CD4-positive, alpha-beta T cell (primary cell): ENCODE data around the gene TCF3. TPM values are rescaled to one million over a fixed set of nuclear protein-coding genes. Genes with fewer than 3 reads are reported as not detected.

Source experiments
- ATAC-seq: fragments of 200-7000 bp; cut with Tn5 transposase; one replicate; pipeline ENCODE4 v1.10.0; 2022; ENCODE audit warnings: mild to moderate bottlenecking; ENCODE audit not compliant: poor library complexity
- CTCF ChIA-PET: fragments of 350-600 bp; sonication (Branson Sonifier 250); formaldehyde crosslinking; loops from one replicate; lab custom pipeline; 2021; ENCODE audit warnings: antibody characterized with exemption, inconsistent platforms; lab: Charles Lee
- POLR2A ChIA-PET: fragments of 350-600 bp; sonication (Branson Sonifier 250); formaldehyde crosslinking; loops from one replicate; lab custom pipeline; 2021; ENCODE audit warnings: antibody characterized with exemption, inconsistent platforms; lab: Charles Lee
- DNase-seq, 14 experiments: peaks; one replicate each; pipeline ENCODE4 v3.0.0-alpha.2; 2013 to 2020; ENCODE audit warnings: mixed read lengths in 2 of 14
- H3K27ac ChIP-seq, 2 donors: one replicate each; pipeline versions ENCODE4 v1.5.1 to v1.7.0; 2013; ENCODE audit warnings: low read length in 2 of 2, low read depth in 1 of 2, mild to moderate bottlenecking in 1 of 2
- H3K27me3 ChIP-seq, 2 experiments: 1 replicate in 1 of 2; 2 replicates in 1 of 2; pipeline versions ENCODE4 v1.6.1 to v1.7.0; 2013; ENCODE audit warnings: low read length in 2 of 2, control low read depth in 1 of 2, mild to moderate bottlenecking in 1 of 2, moderate library complexity in 1 of 2; ENCODE audit not compliant: insufficient read depth in 2 of 2, control insufficient read depth in 1 of 2
- H3K36me3 ChIP-seq: one replicate; pipeline ENCODE4 v1.6.1; 2013; ENCODE audit warnings: low read length, control low read depth; ENCODE audit not compliant: insufficient read depth
- H3K4me1 ChIP-seq: one replicate; pipeline ENCODE4 v1.6.1; 2013; ENCODE audit warnings: low read length, control low read depth; ENCODE audit not compliant: insufficient read depth
- H3K4me3 ChIP-seq: one replicate; pipeline ENCODE4 v1.5.1; 2013; ENCODE audit warnings: mild to moderate bottlenecking, low read length, moderate library complexity
- H3K9me3 ChIP-seq, 2 experiments: 1 replicate in 1 of 2; 2 replicates in 1 of 2; pipeline versions ENCODE4 v1.6.1 to v1.7.0; 2013; ENCODE audit warnings: low read length in 2 of 2, mild to moderate bottlenecking in 2 of 2, control low read depth in 1 of 2, moderate library complexity in 1 of 2; ENCODE audit not compliant: control insufficient read depth in 1 of 2, insufficient read depth in 1 of 2
- H3K27ac Mint-ChIP-seq: one replicate; pipeline ENCODE4 v1.8.0; 2020; ENCODE audit warnings: mixed read lengths
- H3K27me3 Mint-ChIP-seq: one replicate; pipeline ENCODE4 v1.8.0; 2021; ENCODE audit warnings: mixed read lengths
- H3K36me3 Mint-ChIP-seq: one replicate; pipeline ENCODE4 v1.8.0; 2021; ENCODE audit warnings: low read depth, mixed read lengths
- H3K4me1 Mint-ChIP-seq: one replicate; pipeline ENCODE4 v1.8.0; 2021; ENCODE audit warnings: low read depth, mixed read lengths
- H3K4me3 Mint-ChIP-seq: one replicate; pipeline ENCODE4 v1.8.0; 2020; ENCODE audit warnings: mild to moderate bottlenecking, mixed read lengths
- H3K9me3 Mint-ChIP-seq: one replicate; pipeline ENCODE4 v1.8.0; 2020; ENCODE audit warnings: mixed read lengths
- CTCF ChIP-seq: fragments of 200-600 bp; IDR thresholded peaks from one replicate; pipeline ENCODE4 v1.8.0; 2022; ENCODE audit warnings: antibody characterized with exemption, mild to moderate bottlenecking
- intact Hi-C, 2 experiments: fragments of 100-400 bp; cut with DNase I in 1 of 2; cut with micrococcal nuclease in 1 of 2; formaldehyde crosslinking; loops; one replicate each; pipeline versions ENCODE4 v1.15.1 to v1.9.0; 2023 to 2025; cut with DNase I, micrococcal nuclease
- total RNA-seq, 174 experiments: library from RNA in 2 of 174; stranded (reverse) in 2 of 174; gene quantifications; one replicate each; pipeline ENCODE4 v1.2.3 and lab custom pipeline; 2021 to 2026

Gene TCF3
- total RNA-seq, 2 experiments from 2014 or later = 51.2 to 52.2 TPM

- CTCF ChIA-PET = no interaction called here
- H3K36me3 Mint-ChIP-seq = peaks cover 7% of the 10 kb centered on the region
- H3K27ac Mint-ChIP-seq = no peak overlapping the region
- no peaks in the 10 kb centered on the region for H3K9me3 Mint-ChIP-seq
- H3K4me1 Mint-ChIP-seq = peaks cover 4% of the 10 kb centered on the region
- intact Hi-C loops = no loop called here
- no peak for ATAC-seq
- Histone ChIP-seq H3K36me3 (no peaks in the 10 kb centered on the region), H3K4me1 (peaks cover 13% of the 10 kb centered on the region), H3K4me3 (no peak overlapping the region), H3K27me3 (no peaks in the 10 kb centered on the region), H3K9me3 (no peaks in the 10 kb centered on the region), H3K27ac (no peak overlapping the region)
- no peak for TF ChIP-seq CTCF
- DNase-seq = no peak
- H3K4me3 Mint-ChIP-seq = peak overlapping the region; percentile 56
- POLR2A ChIA-PET = no interaction called here
- peaks cover 4% of the 10 kb centered on the region for H3K27me3 Mint-ChIP-seq
Observed at GRCh38 chr19:1571358-1571757, 81.1 kb downstream of the TCF3 start.

GRCh38 chr19:1570836-1571235, 81.6 kb downstream of the TCF3 start:
- ChIA-PET POLR2A (no interaction called here), CTCF (interaction anchor here (1.5 kb wide), 1 partner anchor 20 kb away, joined by 3 read pairs; no protein-coding TSS in a partner anchor)
- Mint-ChIP-seq H3K36me3 (peaks cover 4% of the 10 kb centered on the region), H3K4me3 (no peak overlapping the region), H3K27me3 (peaks cover 4% of the 10 kb centered on the region), H3K4me1 (peaks cover 4% of the 10 kb centered on the region), H3K27ac (no peak overlapping the region), H3K9me3 (no peaks in the 10 kb centered on the region)
- TF ChIP-seq CTCF = no peak
- Histone ChIP-seq H3K27me3 (no peaks in the 10 kb centered on the region), H3K4me1 (peaks cover 13% of the 10 kb centered on the region), H3K36me3 (no peaks in the 10 kb centered on the region), H3K4me3 (no peak overlapping the region), H3K27ac (no peak overlapping the region), H3K9me3 (no peaks in the 10 kb centered on the region)
- ATAC-seq = no peak
- intact Hi-C loops = loop anchor here in 1 of 2 experiments (1.0 kb wide), 1 partner anchor 83 kb away; no protein-coding TSS in a partner anchor
- no peak for DNase-seq

GRCh38 chr19:1569997-1570396, 82.4 kb downstream of the TCF3 start:
- peak; percentile 24 for TF ChIP-seq CTCF
- no peak for ATAC-seq
- Mint-ChIP-seq H3K9me3 (no peaks in the 10 kb centered on the region), H3K4me1 (peaks cover 4% of the 10 kb centered on the region), H3K4me3 (peak overlapping the region; percentile 78), H3K36me3 (no peaks in the 10 kb centered on the region), H3K27me3 (peaks cover 4% of the 10 kb centered on the region), H3K27ac (no peak overlapping the region)
- ChIA-PET POLR2A (interaction anchor here (1.1 kb wide), 1 partner anchor 36 kb away, joined by 4 read pairs; no protein-coding TSS in a partner anchor), CTCF (interaction anchor here (1.5 kb wide), 1 partner anchor 21 kb away, joined by 3 read pairs; no protein-coding TSS in a partner anchor)
- Histone ChIP-seq H3K9me3 (no peaks in the 10 kb centered on the region), H3K27ac (no peak overlapping the region), H3K4me3 (no peak overlapping the region), H3K4me1 (peaks cover 13% of the 10 kb centered on the region), H3K27me3 (no peaks in the 10 kb centered on the region), H3K36me3 (no peaks in the 10 kb centered on the region)
- no peak for DNase-seq
- intact Hi-C loops = loop anchor here in 1 of 2 experiments (1.0 to 2.0 kb wide), 3 partner anchors 21 to 84 kb away; no protein-coding TSS in a partner anchor
